ENCODE data around the gene SCFD2.
"Not testable (repeated sequence)": the region's sequence is repeated elsewhere in the genome, so short reads cannot be mapped to it uniquely, and the experiment has no call there.

GRCh38 chr4:53409479-53409878 is 43.6 kb upstream of the SCFD2 start:
- not testable (repeated sequence) for TF ChIP-seq EZH2 (IDR thresholded peaks at IDR 0.05; ENCODE audit: insufficient read depth, poor library complexity, severe bottlenecking); EZH2phosphoT487 (IDR thresholded peaks at IDR 0.05; ENCODE audit: insufficient read depth, low read depth)
